Measurements from ENCODE around the gene CCDC169. TPM values are rescaled to one million over a fixed set of nuclear protein-coding genes. Genes with fewer than 3 reads are reported as not detected.

The CCDC169 gene
- total RNA-seq (2016; rRNA removed; fragmentation: Illumina TruSeq; extraction: Trizol) = 0.33 and 0.38 TPM in 2 replicates
- total RNA-seq (2016; cell fraction: cytosol; rRNA removed; fragmentation: Illumina TruSeq; extraction: Trizol; ENCODE audit: low read depth) = 0.30 TPM in 1 of 2 replicates, not detected in the other
- 0.17 and 0.33 TPM in 2 replicates for total RNA-seq (2016; cell fraction: insoluble cytoplasmic fraction; rRNA removed; fragmentation: Illumina TruSeq; extraction: Trizol)
- 0.31 and 0.74 TPM in 2 replicates for total RNA-seq (2016; cell fraction: membrane; rRNA removed; fragmentation: Illumina TruSeq; extraction: Trizol)
- not detected in 2 replicates for total RNA-seq (2016; cell fraction: nucleus; rRNA removed; fragmentation: Illumina TruSeq; extraction: Trizol)
- 0.25 and 0.27 TPM in 2 replicates for polyA plus RNA-seq (2011; rRNA removed)
- polyA plus RNA-seq (2011; cell fraction: cytosol; rRNA removed) = 0.05 and 0.08 TPM in 2 replicates
- polyA plus RNA-seq (2011; cell fraction: nucleus; rRNA removed) = 0.16 and 0.35 TPM in 2 replicates
- 0.16 and 0.32 TPM in 2 replicates for polyA plus RNA-seq (2012)
- 0.12 and 0.23 TPM in 2 replicates for polyA plus RNA-seq (2016; cell fraction: cytosol; fragmentation: Illumina TruSeq; extraction: Trizol; ENCODE audit: low read depth)
- 0.52 and 0.57 TPM in 2 replicates for polyA plus RNA-seq (2016; cell fraction: insoluble cytoplasmic fraction; fragmentation: Illumina TruSeq; extraction: Trizol; ENCODE audit: low read depth)
- 0.49 and 0.66 TPM in 2 replicates for polyA plus RNA-seq (2016; cell fraction: membrane; fragmentation: Illumina TruSeq; extraction: Trizol; ENCODE audit: low read depth)
- 0.21 TPM in 1 of 2 replicates, not detected in the other for polyA plus RNA-seq (2016; cell fraction: nucleus; fragmentation: Illumina TruSeq; extraction: Trizol; ENCODE audit: insufficient read depth, low read depth)
- 1.5 TPM in 1 of 2 replicates, not detected in the other for polyA minus RNA-seq (2011; rRNA and poly(A)+ RNA removed; ENCODE audit: low replicate concordance)
- not detected in 2 replicates for polyA minus RNA-seq (2011; cell fraction: cytosol; rRNA and poly(A)+ RNA removed)
- 1.3 and 1.5 TPM in 2 replicates for polyA minus RNA-seq (2011; cell fraction: nucleus; rRNA and poly(A)+ RNA removed)
- Bru-seq, nascent RNA = percentile 11 among the genes with signal in this experiment
- BruChase-seq, experiment 1, labeled RNA remaining after a 6-hour chase = percentile 22 among the genes with signal in this experiment
- BruChase-seq, experiment 2, labeled RNA remaining after a 2-hour chase = percentile 21 among the genes with signal in this experiment
- long read RNA-seq, experiment 1 = 0 reads
- long read RNA-seq, experiment 2, partial matches to known transcripts = 1 of 1 reads
- long read RNA-seq, experiment 2, other reads (novel, unspliced or antisense) = 0 of 1 reads

GRCh38 chr13:36297366-36298338 is at the start of gene CCDC169:
TSS of gene CCDC169 (minus strand) at chr13:36297814. CDS start at chr13:36297719, 95 bp downstream.
- CTCF ChIA-PET (ENCODE audit: low intra/inter-chr PET ratio, low total read pairs) = no interaction called here
- TSS peak; percentile 69 for BruUV-seq (replicated peaks)
- peak; percentile 5 for DNase-seq (ENCODE audit: low spot score)
- TF ChIP-seq SALL1 (CRISPR knock-in tag; IDR thresholded peaks at IDR 0.05) (peak; percentile 30; the same call in 1 of the 2 replicates), ZFP91 (CRISPR knock-in tag; IDR thresholded peaks at IDR 0.05; ENCODE audit: borderline replicate concordance) (0 out of 2 replicates have a peak, but pooled peaks have one; percentile 18), BORCS8-MEF2B (CRISPR knock-in tag; IDR thresholded peaks at IDR 0.05) (0 out of 2 replicates have a peak, but pooled peaks have one; percentile 24), ATF2 (CRISPR knock-in tag; IDR thresholded peaks at IDR 0.05) (0 out of 2 replicates have a peak, but pooled peaks have one; percentile 32), ZNF788 (CRISPR knock-in tag; IDR thresholded peaks at IDR 0.05; ENCODE audit: borderline replicate concordance) (0 out of 2 replicates have a peak, but pooled peaks have one; percentile 31), CENPT (CRISPR knock-in tag; IDR thresholded peaks at IDR 0.05; ENCODE audit: low read depth) (no peak), KAT8 (CRISPR knock-in tag; IDR thresholded peaks at IDR 0.05) (peak; percentile 46), UBTF (CRISPR knock-in tag; IDR thresholded peaks at IDR 0.05) (0 out of 2 replicates have a peak, but pooled peaks have one; percentile 18)

More at GRCh38 chr13:36297366-36298338, at the start of gene CCDC169:
- in situ Hi-C loops (cut with HindIII; ENCODE audit: extremely low pct_ligation_motif_present, low pct_unique_long_range_greater_than_20kb) (no loop called here), intact Hi-C loops (cut with micrococcal nuclease; ENCODE audit: unreplicated experiment) (no loop called here)
- ATAC-seq (peak; percentile 85), FAIRE-seq (no peak)
- Histone ChIP-seq H4K20me1 (ENCODE audit: insufficient read depth, low read length) (no peaks in the 10 kb centered on the region), H2AFZ (ENCODE audit: low read length) (peak within 1 kb of the TSS; percentile 63), H3K27me3 (ENCODE audit: control insufficient read depth in 1 of 2, insufficient read depth in 2 of 2, low read length in 2 of 2) (peaks cover 0 to 7% of the 10 kb centered on the region in 2 experiments; a peak in 3 of 5 replicates), H3K27ac (ENCODE audit: extremely low read length, insufficient read depth, low read length) (no peak within 1 kb of the TSS), H3K9ac (ENCODE audit: insufficient read depth, low read depth, low read length) (peak within 1 kb of the TSS; percentile 49), H3K79me2 (ENCODE audit: insufficient read depth, low read length) (no peaks in the 10 kb centered on the region), H3K4me1 (ENCODE audit: insufficient read depth, low read length) (no peaks in the 10 kb centered on the region), H3K9me3 (ENCODE audit: low read length) (no peaks in the 10 kb centered on the region), H3K4me2 (ENCODE audit: low read depth, low read length) (peak within 1 kb of the TSS; percentile 75), H3K4me3 (replicated peaks in 1 of 3; ENCODE audit: insufficient read depth in 1 of 3, low read depth in 2 of 3, low read length in 3 of 3) (peak within 1 kb of the TSS; percentile 38 to 69 (median 42)), H3K36me3 (replicated peaks in 1 of 2; ENCODE audit: control insufficient read depth in 1 of 2, insufficient read depth in 2 of 2, low read length in 2 of 2) (no peaks in the 10 kb centered on the region)
- 19% methylated on average over 21 of the region's 53 CpGs for WGBS (ENCODE audit: low lambda C conversion rate)
- POLR2A ChIA-PET = interaction anchor here (1.4 kb wide), 1 partner anchor 49 kb away, joined by 3 read pairs; no protein-coding TSS in a partner anchor
